ENCODE results near the gene PDCL3. TPM values are rescaled to one million over a fixed set of nuclear protein-coding genes. Genes with fewer than 3 reads are reported as not detected.
A peak's percentile ranks its signal among the peaks of the same experiment; 100 is the strongest.

The PDCL3 gene
- total RNA-seq, 1 donor from 2014 or later: 15.0 TPM

GRCh38 chr2:100551303-100551702 is 11.5 kb upstream of the PDCL3 start:
- H3K27ac Mint-ChIP-seq (ENCODE audit: unreplicated experiment): no peak overlapping the region
- H3K27me3 Mint-ChIP-seq (ENCODE audit: unreplicated experiment): peaks cover 3% of the 10 kb centered on the region
- H3K4me1 Mint-ChIP-seq (ENCODE audit: unreplicated experiment): no peaks in the 10 kb centered on the region
- H3K36me3 Mint-ChIP-seq (ENCODE audit: low read depth, unreplicated experiment): no peaks in the 10 kb centered on the region
- no peaks in the 10 kb centered on the region for H3K9me3 Mint-ChIP-seq (ENCODE audit: unreplicated experiment)
- DNase-seq (ENCODE audit: low spot score): no peak
- H3K4me3 Mint-ChIP-seq (ENCODE audit: unreplicated experiment): no peak overlapping the region
- no peak for TF ChIP-seq CTCF (IDR thresholded peaks at IDR 0.05; ENCODE audit: unreplicated experiment)

- no peak overlapping the region for H3K4me3 Mint-ChIP-seq (ENCODE audit: unreplicated experiment)
- peaks cover 1% of the 10 kb centered on the region for H3K27me3 Mint-ChIP-seq (ENCODE audit: unreplicated experiment)
- no peak for TF ChIP-seq CTCF (IDR thresholded peaks at IDR 0.05; ENCODE audit: unreplicated experiment)
- no peaks in the 10 kb centered on the region for H3K36me3 Mint-ChIP-seq (ENCODE audit: low read depth, unreplicated experiment)
- H3K4me1 Mint-ChIP-seq (ENCODE audit: unreplicated experiment): no peaks in the 10 kb centered on the region
- DNase-seq (ENCODE audit: low spot score): no peak
- no peak overlapping the region for H3K27ac Mint-ChIP-seq (ENCODE audit: unreplicated experiment)
- H3K9me3 Mint-ChIP-seq (ENCODE audit: unreplicated experiment): no peaks in the 10 kb centered on the region
Measured at GRCh38 chr2:100554798-100555407, 7.9 kb upstream of the PDCL3 start.

GRCh38 chr2:100556746-100557145 is 6.0 kb upstream of the PDCL3 start:
- Mint-ChIP-seq H3K36me3 (ENCODE audit: low read depth, unreplicated experiment) (no peaks in the 10 kb centered on the region), H3K9me3 (ENCODE audit: unreplicated experiment) (no peaks in the 10 kb centered on the region), H3K27ac (ENCODE audit: unreplicated experiment) (no peak overlapping the region), H3K4me3 (ENCODE audit: unreplicated experiment) (no peak overlapping the region), H3K27me3 (ENCODE audit: unreplicated experiment) (no peaks in the 10 kb centered on the region), H3K4me1 (ENCODE audit: unreplicated experiment) (no peaks in the 10 kb centered on the region)
- TF ChIP-seq CTCF (IDR thresholded peaks at IDR 0.05; ENCODE audit: unreplicated experiment): no peak
- no peak for DNase-seq (ENCODE audit: low spot score)

- H3K27me3 Mint-ChIP-seq (ENCODE audit: unreplicated experiment): peaks cover under 1% of the 10 kb centered on the region
- no peak overlapping the region for H3K27ac Mint-ChIP-seq (ENCODE audit: unreplicated experiment)
- H3K36me3 Mint-ChIP-seq (ENCODE audit: low read depth, unreplicated experiment): no peaks in the 10 kb centered on the region
- H3K4me3 Mint-ChIP-seq (ENCODE audit: unreplicated experiment): no peak overlapping the region
- no peak for TF ChIP-seq CTCF (IDR thresholded peaks at IDR 0.05; ENCODE audit: unreplicated experiment)
- H3K9me3 Mint-ChIP-seq (ENCODE audit: unreplicated experiment): no peaks in the 10 kb centered on the region
- H3K4me1 Mint-ChIP-seq (ENCODE audit: unreplicated experiment): peaks cover under 1% of the 10 kb centered on the region
- no peak for DNase-seq (ENCODE audit: low spot score)
Measured at GRCh38 chr2:100560216-100560830, 2.5 kb upstream of the PDCL3 start.

GRCh38 chr2:100561191-100561590 is 1.6 kb upstream of the PDCL3 start:
- peaks cover 1% of the 10 kb centered on the region for H3K27me3 Mint-ChIP-seq (ENCODE audit: unreplicated experiment)
- H3K4me3 Mint-ChIP-seq (ENCODE audit: unreplicated experiment): peak overlapping the region; percentile 40
- peak overlapping the region; percentile 74 for H3K27ac Mint-ChIP-seq (ENCODE audit: unreplicated experiment)
- peaks cover 3% of the 10 kb centered on the region for H3K36me3 Mint-ChIP-seq (ENCODE audit: low read depth, unreplicated experiment)
- H3K9me3 Mint-ChIP-seq (ENCODE audit: unreplicated experiment): no peaks in the 10 kb centered on the region
- TF ChIP-seq CTCF (IDR thresholded peaks at IDR 0.05; ENCODE audit: unreplicated experiment): no peak
- no peak for DNase-seq (ENCODE audit: low spot score)
- peaks cover 4% of the 10 kb centered on the region for H3K4me1 Mint-ChIP-seq (ENCODE audit: unreplicated experiment)

Measured in endothelial cell (in vitro differentiated cells).